NOMO-1 treated with dmso at 0.1 percent for 144 hours (cell line): ENCODE results near the gene EXTL1.

ENCODE experiments used
- DNase-seq: peaks from one replicate; lab custom pipeline; 2025; ENCODE audit not compliant: unreplicated experiment; lab: John Stamatoyannopoulos, UW

EXTL1 gene

GRCh38 chr1:26066857-26067256 is 45.3 kb downstream of the EXTL1 start:
- no peak for DNase-seq

DNA sequence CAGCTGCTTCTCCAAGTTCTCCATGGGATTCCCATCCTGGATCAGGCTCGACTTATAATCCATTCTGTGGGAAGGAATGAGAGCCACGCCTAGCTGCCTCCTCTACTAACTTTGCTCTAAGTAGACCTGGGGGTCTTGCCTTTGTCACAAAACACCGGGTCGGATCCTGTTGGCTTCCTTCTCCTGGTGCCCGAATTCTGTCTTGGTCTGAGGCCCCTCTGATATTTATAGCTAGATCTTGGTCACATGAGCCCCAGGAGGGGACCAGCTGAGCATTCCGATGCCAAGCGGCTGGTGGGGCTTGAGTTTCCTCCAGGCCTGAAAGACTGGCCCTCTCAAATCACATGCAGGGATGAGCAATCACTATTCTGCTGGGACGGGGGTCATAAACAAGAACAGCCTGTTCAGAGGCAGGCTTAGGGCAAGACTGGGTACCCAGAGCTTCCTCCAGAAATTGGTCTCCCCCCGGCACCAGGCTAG is 45.9 kb downstream of the EXTL1 start, which contains the start of gene TRIM63:
TSS of gene TRIM63 (minus strand) at position 199 of the 480 bp plus-strand sequence. CDS start at position 63, 136 bp downstream.
- DNase-seq = no peak

GRCh38 chr1:26069941-26070295 is 48.3 kb downstream of the EXTL1 start:
- no peak for DNase-seq

GRCh38 chr1:26070296-26070962 is 48.9 kb downstream of the EXTL1 start:
- DNase-seq = no peak

GRCh38 chr1:26070963-26071342 is 49.4 kb downstream of the EXTL1 start:
- no peak for DNase-seq

- DNase-seq = no peak
These were observed 50.7 kb downstream of the EXTL1 start for GRCh38 chr1:26072305-26072704.

GRCh38 chr1:26075421-26076144 is 54.0 kb downstream of the EXTL1 start:
- DNase-seq = no peak

DNA sequence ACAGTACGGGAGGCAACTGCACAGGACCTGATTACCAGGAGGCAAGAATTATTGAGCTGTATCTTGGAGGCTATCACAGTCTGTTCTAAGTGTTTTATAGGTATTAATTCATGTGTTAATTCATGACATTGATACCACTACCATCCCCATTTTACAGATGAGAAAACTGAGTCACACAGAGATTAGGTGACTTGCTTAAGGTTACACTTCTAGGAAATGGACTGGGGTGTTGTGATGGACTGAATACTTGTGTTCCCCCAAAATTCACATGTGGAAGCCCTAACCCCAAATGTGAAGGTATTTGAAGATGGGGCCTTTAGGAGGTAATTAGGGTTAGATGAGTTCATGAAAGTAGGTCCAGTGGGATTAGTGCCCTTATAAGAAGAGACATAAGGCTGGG is 55.9 kb downstream of the EXTL1 start:
- no peak for DNase-seq

DNA sequence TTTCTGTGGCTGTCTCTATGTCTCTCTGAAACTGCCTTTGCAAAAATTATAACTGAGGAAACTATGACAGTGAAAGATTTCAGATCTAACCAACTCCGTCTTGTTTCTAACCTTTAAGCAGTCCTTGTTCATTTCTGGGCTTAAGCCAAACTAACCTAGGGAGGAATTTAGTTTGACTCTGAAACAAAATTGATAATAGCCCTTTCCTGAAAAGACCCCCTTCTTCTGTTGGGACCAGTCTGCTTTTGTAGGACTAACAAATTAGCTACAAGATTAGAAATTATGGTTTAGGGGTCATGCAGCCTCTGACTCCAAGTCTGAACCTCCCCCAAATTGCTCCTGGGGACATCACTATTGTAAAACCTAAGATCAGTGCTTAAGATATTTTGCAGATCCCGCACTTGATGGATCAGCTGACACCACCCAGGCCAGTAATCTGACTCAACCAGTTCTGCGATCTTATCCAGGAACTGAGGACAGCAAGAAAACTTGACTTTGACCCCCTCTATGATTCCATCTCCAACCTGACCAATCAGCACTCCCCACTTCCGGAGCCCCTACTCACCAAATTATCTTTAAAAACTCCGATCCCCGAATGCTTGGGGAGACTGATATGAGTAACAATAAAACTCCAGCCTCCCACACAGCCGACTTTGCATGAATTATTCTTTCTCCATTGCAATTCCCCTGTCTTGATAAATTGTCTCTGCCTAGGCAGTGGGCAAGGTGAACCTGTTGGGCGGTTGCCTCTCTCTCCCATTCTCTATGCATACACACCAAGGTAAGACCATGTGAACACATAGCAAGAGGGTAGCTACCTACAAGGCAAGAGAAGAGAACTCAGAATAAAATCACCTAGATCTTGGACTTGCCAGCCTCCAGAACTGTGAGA is 57.0 kb downstream of the EXTL1 start:
- no peak for DNase-seq

DNA sequence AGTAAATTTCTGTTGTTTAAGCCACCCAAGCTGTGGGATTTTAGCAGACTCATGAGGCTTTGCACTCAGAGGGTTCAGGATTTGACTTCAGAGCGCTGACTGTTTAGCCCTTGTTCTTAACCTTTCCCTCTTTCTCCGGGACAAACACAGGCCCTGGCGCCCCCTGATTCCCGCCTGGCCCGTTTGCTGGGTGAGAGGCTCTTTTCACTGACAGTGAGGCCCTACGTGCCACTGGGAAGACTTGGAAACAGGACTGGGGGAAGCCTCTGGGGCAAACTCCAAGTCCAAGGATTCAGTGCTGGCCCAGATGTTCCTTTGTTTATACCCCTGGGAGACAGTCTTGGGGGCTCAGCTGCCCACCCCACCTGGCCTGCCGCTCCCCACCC is 57.6 kb downstream of the EXTL1 start:
- no peak for DNase-seq

DNA sequence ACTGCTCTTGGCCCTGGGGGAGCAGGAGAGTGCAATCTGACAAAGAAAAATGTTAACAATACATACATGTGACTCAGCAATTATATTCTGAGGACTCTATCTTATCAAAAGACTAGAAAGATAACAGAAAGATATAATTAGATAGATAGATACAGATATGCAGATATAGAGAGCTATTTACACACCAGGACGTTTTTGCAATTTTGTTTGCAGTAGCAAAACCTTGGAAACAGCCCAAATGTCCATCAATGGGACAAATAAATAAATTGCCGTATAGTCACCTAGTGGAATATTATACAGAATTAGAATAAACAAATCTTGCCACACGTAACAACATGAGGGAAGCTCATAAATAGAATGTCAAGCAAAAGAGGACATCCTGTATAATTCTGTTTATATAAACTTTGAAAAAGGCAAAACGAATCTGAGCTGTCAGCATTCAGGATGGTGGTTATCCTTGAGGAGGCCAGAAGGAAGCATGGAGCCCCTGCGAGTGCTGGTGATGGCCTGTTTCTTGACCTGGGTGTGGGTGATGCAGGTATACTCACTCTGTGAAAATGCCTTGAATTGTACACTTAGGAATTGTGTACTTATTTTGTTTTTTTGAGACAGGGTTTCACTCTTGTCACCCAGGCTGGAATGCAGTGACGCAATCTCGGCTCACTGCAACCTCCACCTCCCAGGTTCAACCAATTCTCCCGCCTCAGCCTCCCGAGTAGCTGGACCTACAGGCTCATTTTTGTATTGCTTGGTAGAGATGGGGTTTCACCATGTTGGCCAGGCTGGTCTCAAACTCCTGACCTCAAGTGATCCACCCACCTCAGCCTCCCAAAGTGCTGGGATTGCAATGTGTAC is 58.6 kb downstream of the EXTL1 start:
- no peak for DNase-seq

- DNase-seq = no peak
These were observed 59.9 kb downstream of the EXTL1 start for GRCh38 chr1:26081267-26082019.

GRCh38 chr1:26082020-26082350 is 60.4 kb downstream of the EXTL1 start:
- DNase-seq = no peak

DNA sequence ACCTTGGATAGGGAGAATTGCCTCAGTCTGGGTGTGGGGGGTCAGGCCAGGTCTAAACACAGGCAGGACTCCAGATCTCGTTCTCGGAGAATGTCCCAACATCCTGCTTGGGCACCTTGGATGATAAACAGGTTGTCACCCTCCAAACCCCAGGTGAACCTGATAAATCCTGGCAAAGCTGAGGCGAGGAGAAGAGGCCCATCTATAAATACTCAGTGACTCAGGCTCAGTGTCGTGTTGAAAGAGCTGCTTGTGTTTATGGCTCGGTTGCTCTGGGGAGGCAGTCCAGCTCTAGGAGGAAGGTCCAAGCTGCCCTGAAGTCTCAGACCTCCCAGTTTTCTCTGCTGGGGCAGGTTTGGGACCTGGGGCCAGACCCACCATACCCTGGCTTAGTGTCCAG is 61.6 kb downstream of the EXTL1 start:
- no peak for DNase-seq

GRCh38 chr1:26084091-26084561 is 62.6 kb downstream of the EXTL1 start:
- no peak for DNase-seq

GRCh38 chr1:26084844-26085243 is 63.3 kb downstream of the EXTL1 start:
- DNase-seq = no peak
